ENCODE data around the gene MRPL33. TPM values are rescaled to one million over a fixed set of nuclear protein-coding genes. Genes with fewer than 3 reads are reported as not detected.

Gene MRPL33
- 101 TPM for polyA plus RNA-seq (ENCODE audit: insufficient read length)

- peak; percentile 78 for DNase-seq (ENCODE audit: low read depth)
Observed at GRCh38 chr2:27771548-27772335, at the start of gene MRPL33. MRPL33 (plus strand) TSS chr2:27771719; CDS start chr2:27771778, 59 bp downstream.

DNA sequence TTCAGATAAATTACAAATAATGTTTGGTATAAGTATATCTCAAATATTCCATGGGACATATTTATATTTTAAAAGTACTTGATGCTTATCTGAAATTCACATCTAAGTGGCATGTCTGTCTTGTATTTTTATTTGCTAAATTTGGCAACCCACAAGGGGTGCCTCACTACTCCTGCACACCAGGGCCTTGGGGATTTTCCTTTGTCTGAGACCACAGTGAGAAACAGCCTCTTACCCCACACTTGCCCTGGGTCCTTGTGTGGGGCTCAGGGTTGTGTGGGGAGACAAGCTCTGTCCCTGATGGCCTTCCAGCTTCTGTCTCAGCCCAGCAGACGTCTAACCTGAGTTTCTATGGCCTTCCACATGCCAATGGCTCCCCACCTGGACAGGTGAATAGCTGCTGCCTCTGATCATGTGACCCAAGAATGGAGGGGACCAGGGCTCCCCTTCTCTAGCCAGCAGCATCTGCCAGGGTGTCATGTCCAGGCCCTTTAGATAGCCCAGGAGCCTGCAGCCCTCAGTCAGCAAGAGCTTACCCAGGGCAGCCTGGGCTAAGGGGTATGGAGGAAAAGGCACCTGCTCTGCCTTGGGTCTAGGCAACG is 49.5 kb upstream of the MRPL33 start:
- no peak for DNase-seq (ENCODE audit: low read depth)

DNA sequence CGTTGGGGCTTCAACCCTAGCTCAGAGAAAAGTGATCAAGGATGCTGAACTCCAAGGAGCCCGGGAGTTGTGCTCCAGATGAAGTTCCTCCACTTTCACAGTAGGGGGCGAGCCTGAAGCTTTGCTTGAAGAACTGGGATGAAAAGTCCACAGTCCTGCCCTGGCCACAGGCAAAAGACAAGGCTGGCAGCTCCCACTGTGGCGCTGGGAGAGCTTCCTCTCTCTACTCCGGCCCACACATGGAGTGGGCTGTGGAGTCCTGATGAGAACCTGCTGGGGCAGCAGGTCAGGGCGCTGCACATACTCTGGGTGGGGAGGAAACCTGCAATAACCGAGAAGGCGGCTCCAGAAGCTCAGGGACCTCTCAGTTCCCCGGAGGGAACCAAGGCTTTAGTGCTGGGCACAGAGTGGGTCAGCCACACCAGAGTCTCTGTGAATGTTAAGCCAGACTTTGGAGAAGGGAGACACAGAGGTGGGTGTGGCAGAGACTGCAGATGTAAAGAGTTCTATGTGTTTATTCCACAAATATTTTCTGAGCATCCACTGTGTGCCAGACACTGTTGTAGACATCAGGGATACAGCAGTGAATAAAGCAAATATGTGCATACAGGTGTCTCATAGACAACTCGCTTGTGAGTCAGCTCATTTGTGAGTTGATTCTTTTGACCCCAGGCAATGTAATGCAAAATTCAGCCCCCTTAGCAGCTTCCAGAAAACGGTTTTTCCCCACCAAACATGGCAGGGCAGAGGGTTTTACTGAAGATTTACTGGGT is 48.0 kb upstream of the MRPL33 start:
- no peak for DNase-seq (ENCODE audit: low read depth)

DNA sequence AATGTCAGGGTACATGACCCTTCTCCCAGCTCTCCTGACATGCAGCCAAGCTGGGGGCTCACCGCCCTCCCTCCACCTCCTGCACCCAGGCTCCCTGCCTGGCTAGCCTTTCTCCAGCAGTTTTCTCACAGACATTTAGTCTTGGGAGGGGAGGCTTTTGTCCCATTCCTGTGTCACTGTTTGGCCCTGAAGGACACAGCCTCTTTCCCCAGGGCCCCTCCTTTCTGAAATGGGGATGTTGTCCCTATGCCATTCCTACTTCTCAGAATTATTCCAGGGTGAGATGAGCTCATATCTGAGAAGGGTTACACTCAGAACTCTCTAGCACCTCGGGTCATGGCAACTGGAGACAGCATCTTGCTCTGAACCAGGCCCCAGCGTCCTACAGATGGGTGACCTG is 47.3 kb upstream of the MRPL33 start:
- no peak for DNase-seq (ENCODE audit: low read depth)

DNA sequence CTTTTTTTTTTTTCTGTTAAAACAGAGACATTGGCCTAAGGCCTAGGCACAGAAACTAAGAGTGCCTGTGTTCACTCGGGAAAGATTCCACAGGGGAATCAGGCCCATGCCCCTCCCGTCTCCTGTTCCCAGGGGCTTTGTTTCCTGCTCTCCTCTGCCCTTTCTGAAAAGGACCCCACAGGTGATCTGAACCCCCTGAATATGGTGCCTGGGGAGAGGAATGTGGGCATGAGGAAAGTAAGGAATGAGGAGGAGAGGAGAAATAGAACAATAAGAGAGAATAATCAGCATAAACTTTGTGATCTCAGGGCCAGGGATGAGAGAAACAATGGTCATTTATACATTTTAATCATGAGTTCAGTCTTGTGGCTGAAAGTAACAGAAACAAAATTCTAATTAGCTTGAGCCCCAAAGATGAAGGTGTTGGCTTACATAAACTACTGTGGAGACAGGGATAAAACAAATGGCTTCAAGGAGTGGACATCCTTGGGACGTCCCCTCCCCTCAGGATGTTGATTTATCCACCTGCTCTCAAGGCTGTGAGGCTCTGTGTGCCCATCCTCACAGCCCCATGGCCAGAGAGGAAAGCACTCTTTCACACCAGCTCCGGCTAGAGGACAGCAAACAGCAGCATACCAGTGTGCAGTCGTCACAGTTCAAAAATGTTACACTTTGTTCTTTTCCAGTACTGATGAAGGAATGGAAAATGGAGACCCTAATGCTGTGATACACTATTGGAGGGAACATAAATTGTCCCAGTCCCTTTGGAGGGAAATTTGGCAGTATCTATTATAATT is 46.4 kb upstream of the MRPL33 start:
- no peak for DNase-seq (ENCODE audit: low read depth)

- no peak for DNase-seq (ENCODE audit: low read depth)
Observed at GRCh38 chr2:27727257-27727656, 44.3 kb upstream of the MRPL33 start.

DNA sequence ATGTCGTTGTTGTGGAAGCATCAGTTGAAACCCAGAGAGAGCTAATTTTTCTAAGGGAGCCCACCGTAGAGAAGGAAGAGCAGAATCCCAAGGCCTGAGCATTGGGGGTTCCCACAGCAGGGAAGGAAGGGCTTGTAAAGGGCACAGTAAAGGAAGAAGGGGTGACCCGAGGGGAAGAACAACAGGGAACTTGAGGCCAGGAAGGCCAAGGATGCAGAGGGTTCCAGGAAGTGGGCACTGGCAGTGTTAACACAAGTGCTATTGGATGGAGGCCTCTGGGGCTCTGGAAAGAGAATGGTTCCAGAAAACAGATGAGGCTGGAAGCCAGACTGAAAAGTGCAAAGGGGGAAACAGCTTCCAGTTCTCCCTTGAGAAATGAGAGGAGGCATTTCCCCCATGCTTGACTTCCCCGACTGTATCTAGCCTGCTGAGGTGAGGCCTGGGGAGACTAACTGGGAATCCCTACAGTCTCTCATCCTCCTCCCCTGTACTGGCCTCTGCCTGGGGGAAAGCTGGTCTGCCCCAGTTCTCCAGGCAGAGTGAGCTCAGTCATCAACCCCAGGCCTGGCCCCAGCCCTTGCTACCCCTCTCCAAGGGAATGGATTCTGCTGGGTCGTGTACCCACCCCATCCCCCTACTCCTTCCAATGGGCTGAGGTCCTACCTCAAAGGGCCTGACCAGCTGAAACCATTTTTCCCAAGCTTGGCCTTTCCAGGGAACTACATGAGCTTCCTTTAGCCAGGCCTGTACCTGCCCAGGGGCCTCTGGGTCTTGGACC is 43.2 kb upstream of the MRPL33 start:
- DNase-seq (ENCODE audit: low read depth) = no peak

DNA sequence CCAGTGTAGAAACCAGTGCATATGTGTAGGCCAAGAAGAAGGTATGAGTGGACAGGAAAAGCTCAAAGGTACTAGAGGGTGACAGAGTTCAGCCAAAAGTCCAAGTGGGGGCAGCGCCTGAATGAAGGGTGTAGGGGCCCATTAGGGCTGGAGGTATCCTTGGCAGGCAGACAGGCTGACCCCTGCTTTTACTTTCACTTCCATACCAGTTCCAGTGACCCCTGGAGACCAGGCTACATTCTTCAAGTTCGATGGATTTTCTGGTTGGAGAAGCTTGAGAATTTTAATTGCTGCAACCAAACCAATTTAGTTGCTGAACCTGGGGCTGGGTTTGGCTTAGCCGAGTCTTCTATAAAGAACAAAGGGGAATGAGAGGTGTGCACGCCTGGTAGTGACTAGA is 42.3 kb upstream of the MRPL33 start:
- DNase-seq (ENCODE audit: low read depth) = no peak

GRCh38 chr2:27729614-27730013 is 41.9 kb upstream of the MRPL33 start:
- DNase-seq (ENCODE audit: low read depth) = no peak

DNA sequence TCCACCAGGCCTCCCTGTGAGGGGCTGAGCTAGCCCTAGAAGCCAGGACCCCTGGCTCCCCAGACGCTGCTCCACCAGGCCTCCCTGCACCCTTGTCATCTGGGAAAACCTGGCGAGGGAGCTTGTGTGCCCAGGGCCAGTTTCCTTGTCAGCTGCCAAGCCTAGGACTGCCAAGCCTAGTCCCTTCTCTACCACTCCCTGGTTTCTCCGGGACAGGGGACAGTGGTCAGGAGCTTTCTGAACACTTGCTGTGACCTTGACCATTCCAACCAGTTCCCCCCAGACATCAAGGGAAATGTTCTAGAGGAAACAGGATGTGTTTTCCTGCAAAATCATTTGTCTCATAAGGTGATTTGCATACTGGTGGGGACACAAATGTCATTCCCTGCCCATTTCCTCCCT is 41.3 kb upstream of the MRPL33 start:
- DNase-seq (ENCODE audit: low read depth) = no peak

DNA sequence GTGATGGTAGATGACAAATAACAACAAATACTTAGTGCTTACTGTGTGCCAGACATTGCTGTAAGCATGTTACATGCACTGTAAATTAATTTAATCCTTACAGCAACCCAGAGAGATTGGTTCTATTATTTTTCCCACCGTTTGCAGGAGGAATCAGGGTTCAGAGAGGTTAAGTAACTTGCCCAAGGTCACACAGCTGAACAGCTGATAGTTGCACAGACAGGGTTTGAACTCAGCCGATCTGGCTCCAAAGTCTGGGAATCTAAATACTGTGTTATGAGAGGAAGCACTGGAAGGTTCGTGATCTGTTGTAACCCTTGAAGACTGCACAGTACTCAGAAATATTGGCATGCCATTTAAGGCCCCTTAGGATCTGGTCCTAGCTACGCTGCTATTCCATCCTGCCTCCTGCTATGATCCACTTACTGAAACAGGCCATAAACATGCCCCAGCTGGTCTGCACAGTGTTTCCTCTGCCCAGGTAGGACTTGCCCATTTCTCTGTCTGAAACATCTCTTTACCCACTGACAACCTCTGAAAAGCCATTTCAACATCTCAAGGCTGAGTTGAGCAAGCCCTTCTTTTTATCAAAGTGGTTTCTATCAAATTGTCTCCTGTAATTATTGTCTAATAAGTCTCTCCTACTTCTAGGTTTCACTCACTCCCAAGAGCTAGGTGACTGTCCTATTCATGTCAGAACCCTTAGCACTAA is 40.4 kb upstream of the MRPL33 start:
- DNase-seq (ENCODE audit: low read depth) = no peak

DNA sequence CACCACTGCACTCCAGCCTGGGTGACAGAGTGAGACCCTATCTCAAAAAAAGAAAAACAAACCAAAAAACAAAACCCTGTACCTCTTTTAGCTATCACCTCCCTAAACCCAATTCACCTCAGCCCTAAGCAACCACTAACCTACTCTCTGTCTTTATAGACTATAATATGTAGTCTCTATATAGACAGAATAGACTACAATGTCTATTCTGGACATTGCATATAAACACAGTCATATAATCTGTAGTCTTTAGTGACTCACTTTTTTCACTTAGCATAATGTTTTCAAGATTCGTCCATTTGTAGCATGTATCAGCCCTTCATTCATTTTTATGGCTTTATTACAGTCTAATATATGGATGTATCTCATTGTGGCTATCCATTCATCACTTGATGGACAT is 37.2 kb upstream of the MRPL33 start:
- no peak for DNase-seq (ENCODE audit: low read depth)

DNA sequence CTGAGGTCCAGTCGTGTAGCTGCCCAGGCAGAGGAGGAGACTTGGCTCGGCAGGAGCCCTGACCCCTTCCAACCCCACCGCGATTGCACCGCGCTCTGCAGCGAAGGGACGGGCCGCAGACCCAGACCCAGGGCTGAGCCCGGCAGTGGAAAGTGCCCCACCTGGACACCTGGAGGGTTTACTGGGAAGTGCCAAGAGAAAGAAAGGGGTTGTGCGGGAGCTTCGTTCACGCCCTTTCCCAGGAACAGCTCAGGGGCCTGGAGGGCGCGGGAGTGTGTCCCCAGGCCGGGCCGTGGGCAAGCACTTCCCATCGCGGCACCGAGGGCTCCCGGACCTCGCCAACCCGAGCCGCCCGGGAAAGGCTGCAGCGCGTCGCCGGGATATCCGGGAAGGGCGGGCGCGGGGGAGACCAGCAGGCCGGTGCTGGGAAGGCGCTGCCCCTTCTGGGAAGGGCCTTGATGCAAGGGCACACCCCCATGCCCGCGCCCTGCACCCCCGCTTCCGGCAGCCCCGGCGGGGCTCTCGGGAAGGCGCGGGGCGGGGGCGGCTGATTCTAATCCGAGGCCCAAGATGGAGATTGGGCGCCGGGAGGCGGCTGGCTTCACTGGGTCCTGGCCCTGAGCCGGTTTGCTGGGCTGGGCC is 36.1 kb upstream of the MRPL33 start:
- no peak for DNase-seq (ENCODE audit: low read depth)

- no peak for DNase-seq (ENCODE audit: low read depth)
Observed at GRCh38 chr2:27736031-27736889, 35.3 kb upstream of the MRPL33 start.

DNA sequence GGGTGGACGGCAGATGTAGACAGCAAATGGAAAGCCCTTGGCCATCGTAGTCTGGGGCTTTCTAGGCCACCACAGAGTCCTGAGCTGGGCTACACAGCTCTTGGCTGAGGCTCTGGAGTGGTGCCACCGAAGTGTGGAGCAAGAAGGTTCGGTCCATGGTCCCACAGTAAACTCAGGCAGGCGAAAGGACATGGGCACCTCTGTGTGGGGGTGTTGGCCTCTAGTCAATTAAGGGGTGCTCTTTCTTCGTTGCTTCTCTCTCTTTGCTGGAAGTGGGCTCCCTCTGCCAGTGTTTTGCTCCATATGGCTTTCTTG is 34.7 kb upstream of the MRPL33 start:
- DNase-seq (ENCODE audit: low read depth) = no peak

DNA sequence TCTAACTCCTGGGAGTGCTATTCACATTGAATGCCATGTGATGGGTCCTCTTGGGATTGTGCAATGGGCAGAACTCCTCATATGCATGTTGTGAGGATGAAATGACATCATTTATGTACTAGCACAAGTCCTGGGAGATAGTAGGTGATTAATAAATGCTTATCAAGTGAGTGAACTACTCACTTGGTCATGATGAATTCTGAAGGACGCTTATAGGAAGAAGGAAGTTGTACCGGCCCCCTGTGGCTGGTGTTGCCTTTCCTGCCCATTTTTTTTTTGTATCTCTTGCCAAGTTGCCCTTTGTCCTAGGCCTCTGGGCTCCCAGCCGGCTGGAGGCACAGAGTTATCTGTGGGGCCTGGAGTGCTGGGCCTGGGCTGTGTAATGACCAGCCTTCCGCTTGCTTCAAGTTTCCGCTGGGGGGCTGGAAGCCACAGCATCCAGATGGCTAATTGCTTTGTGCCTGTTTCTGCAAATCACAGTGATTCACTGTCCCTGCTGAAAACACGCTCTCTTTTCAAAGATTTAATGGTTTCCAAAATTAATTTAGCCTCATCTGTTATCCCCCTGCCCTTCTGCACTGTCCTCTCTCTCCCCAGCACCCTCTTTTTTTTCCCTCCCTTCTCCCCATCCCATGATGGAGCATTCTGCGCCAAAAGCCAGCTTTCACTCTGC is 33.7 kb upstream of the MRPL33 start:
- no peak for DNase-seq (ENCODE audit: low read depth)

GRCh38 chr2:27738349-27739057 is 33.0 kb upstream of the MRPL33 start:
- DNase-seq (ENCODE audit: low read depth) = no peak

DNA sequence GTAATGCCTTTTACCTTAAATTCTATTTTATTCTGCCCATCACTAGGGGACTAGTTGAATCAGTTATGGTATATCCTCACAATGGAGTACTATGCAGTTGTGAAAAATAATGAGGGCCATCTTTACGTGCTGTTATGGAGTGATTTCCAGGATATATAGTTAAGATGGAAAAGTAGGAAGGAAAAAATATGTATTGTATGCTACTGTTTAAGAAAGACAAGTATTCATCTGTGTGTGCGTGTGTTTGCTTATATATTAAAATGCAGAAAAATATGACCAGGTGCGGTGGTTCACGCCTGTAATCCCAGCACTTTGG is 32.5 kb upstream of the MRPL33 start:
- no peak for DNase-seq (ENCODE audit: low read depth)
